Measurements from ENCODE around the gene ATOSA. TPM values are rescaled to one million over a fixed set of nuclear protein-coding genes. Genes with fewer than 3 reads are reported as not detected.

Gene ATOSA
- total RNA-seq, 6 experiments from 2014 or later, result 17.3 to 28.2 (median 22.0) TPM

- H3K27me3 Mint-ChIP-seq (ENCODE audit: insufficient read depth), result peaks cover 2% of the 10 kb centered on the region
- H3K4me3 Mint-ChIP-seq, result no peak overlapping the region
- no peaks in the 10 kb centered on the region for H3K9me3 Mint-ChIP-seq
- no peaks in the 10 kb centered on the region for H3K36me3 Mint-ChIP-seq (ENCODE audit: low read depth)
- no peak overlapping the region for H3K27ac Mint-ChIP-seq
- H3K4me1 Mint-ChIP-seq (ENCODE audit: low read depth), result no peaks in the 10 kb centered on the region
- no peak for TF ChIP-seq CTCF (IDR thresholded peaks at IDR 0.05)
- no peak for DNase-seq
These were observed 38.7 kb upstream of the ATOSA start for GRCh38 chr15:52717924-52718323.

DNA sequence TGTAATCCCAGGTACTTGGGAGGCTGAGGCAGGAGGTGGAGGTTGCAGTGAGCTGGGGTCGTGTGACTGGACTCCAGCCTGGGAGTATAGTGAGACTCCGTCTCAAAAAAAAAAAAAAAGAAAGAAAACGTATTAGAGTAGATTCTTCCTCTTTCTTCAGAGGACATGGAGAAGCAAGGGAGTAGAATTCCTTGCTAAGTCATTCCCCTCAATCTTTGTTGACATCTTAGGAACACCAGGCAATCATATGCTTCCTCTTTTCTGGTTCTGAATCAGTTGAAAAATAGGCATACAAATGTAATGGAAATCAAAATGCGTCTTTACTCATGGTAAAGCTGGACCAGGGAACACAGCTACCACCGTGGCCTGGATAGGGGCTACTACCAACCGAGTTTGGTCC, 38.3 kb upstream of the ATOSA start:
- DNase-seq, result no peak
- H3K27me3 Mint-ChIP-seq (ENCODE audit: insufficient read depth), result peaks cover 2% of the 10 kb centered on the region
- no peak for TF ChIP-seq CTCF (IDR thresholded peaks at IDR 0.05)

GRCh38 chr15:52716536-52716935, 37.3 kb upstream of the ATOSA start:
- no peak overlapping the region for H3K4me3 Mint-ChIP-seq
- no peak for DNase-seq
- no peaks in the 10 kb centered on the region for H3K9me3 Mint-ChIP-seq
- H3K27ac Mint-ChIP-seq, result no peak overlapping the region
- no peak for TF ChIP-seq CTCF (IDR thresholded peaks at IDR 0.05)
- no peaks in the 10 kb centered on the region for H3K36me3 Mint-ChIP-seq (ENCODE audit: low read depth)
- peaks cover 2% of the 10 kb centered on the region for H3K27me3 Mint-ChIP-seq (ENCODE audit: insufficient read depth)
- H3K4me1 Mint-ChIP-seq (ENCODE audit: low read depth), result no peaks in the 10 kb centered on the region

More for the DNA sequence above, 38.3 kb upstream of the ATOSA start:
- no peaks in the 10 kb centered on the region for H3K9me3 Mint-ChIP-seq
- H3K4me1 Mint-ChIP-seq (ENCODE audit: low read depth), result no peaks in the 10 kb centered on the region
- H3K36me3 Mint-ChIP-seq (ENCODE audit: low read depth), result no peaks in the 10 kb centered on the region
- H3K4me3 Mint-ChIP-seq, result no peak overlapping the region
- no peak overlapping the region for H3K27ac Mint-ChIP-seq

GRCh38 chr15:52715411-52715810, 36.2 kb upstream of the ATOSA start:
- no peaks in the 10 kb centered on the region for H3K4me1 Mint-ChIP-seq (ENCODE audit: low read depth)
- no peak for TF ChIP-seq CTCF (IDR thresholded peaks at IDR 0.05)
- no peak for DNase-seq
- peaks cover 2% of the 10 kb centered on the region for H3K27me3 Mint-ChIP-seq (ENCODE audit: insufficient read depth)
- no peak overlapping the region for H3K27ac Mint-ChIP-seq
- no peaks in the 10 kb centered on the region for H3K36me3 Mint-ChIP-seq (ENCODE audit: low read depth)
- no peaks in the 10 kb centered on the region for H3K9me3 Mint-ChIP-seq
- H3K4me3 Mint-ChIP-seq, result no peak overlapping the region

DNA sequence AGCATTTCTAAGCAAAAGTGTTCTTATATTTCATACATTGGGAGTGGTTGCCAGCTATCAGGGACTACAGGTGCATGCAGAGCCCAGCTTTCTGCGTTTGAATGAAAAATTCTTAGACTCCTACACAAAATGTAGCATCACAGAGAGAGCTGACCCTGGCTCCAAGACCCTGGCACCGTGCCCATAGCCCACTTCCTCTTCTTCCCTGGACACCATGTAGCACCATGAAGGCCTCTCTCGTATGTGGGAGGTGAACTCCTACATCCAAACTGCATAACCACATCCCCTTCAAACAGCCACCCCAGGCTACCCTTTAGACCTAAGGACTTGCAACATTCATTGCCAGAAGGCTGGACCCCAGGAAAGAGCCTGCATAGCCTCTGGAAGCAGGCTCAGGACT, 35.8 kb upstream of the ATOSA start:
- DNase-seq, result no peak
- Mint-ChIP-seq H3K4me3 (no peak overlapping the region), H3K36me3 (ENCODE audit: low read depth) (no peaks in the 10 kb centered on the region), H3K27ac (no peak overlapping the region), H3K27me3 (ENCODE audit: insufficient read depth) (peaks cover 2% of the 10 kb centered on the region), H3K9me3 (no peaks in the 10 kb centered on the region), H3K4me1 (ENCODE audit: low read depth) (no peaks in the 10 kb centered on the region)
- no peak for TF ChIP-seq CTCF (IDR thresholded peaks at IDR 0.05)

Measured in HFFc6 (cell line).